ENCODE results near the gene STARD13.

The STARD13 gene

DNA sequence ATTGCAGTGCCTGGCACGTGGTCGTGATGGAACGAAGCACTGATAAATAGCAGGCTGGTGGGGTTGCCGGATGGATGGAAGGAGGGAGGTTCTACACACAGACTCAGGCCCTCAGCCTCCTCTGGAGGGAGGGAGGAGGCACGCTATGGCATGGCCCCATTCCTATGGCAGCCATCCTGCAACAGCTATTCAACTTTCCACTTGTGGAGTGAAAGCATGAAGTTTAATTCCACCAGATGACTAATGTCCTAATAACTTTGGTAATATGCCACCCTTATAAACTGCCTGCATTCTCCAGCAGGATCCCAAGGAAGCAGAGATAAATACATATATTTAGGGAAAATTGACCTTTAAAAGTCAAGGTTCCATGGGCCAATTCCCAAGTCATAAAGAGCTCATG is 176.9 kb downstream of the STARD13 start:
- DNase-seq, result no peak

DNA sequence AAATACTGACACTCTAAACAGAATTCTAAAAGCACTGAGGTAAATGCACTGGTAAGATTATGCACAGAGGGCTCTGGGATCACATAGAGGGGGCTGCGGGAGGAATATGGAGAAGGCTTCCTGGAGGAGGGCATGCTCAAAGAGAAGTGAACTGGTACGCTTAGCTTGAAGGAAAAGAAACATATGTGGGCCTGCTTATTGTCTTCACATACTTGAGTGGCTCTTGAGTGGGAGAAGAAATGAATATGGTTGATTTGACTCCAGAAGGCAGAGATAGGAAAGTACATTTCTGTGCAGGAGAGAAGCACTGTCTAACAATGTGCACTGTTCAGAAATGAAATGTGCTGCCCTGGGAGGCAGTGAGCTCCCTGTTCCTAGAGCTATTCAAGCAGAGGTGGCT is 178.2 kb downstream of the STARD13 start:
- no peak for DNase-seq

DNA sequence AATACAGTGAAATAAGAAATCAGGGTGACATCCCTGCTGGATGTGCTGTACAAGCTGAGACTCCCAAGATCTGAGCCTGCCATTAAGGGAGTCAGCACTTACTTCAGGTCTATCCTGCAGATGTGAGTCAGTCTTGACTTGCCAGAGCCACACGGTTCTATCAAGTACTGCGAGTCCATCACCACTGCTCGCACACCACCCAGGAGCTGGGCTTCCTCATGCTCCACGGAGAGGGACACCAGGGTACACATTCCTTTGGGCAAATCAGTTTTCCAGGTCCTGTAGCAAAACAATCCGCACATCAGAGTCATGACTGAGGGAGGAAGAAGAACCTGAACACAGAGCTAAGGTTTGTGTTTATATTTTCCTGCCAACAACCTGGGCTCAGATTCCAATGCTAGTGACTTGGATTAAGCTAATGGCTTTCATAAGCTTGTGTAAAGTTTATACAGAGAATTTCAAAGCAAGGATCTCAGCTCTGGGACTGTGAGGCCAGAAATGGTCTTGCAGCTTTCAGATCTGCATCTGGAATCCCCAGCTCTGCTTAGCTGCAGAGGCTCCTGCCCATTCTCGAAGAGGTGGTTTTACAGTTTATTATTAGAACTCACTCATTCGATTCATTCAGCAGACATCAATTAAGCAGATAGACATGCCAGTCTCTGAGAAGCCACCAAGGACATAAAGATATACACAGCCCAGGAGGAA is 178.7 kb downstream of the STARD13 start:
- DNase-seq, result no peak

DNA sequence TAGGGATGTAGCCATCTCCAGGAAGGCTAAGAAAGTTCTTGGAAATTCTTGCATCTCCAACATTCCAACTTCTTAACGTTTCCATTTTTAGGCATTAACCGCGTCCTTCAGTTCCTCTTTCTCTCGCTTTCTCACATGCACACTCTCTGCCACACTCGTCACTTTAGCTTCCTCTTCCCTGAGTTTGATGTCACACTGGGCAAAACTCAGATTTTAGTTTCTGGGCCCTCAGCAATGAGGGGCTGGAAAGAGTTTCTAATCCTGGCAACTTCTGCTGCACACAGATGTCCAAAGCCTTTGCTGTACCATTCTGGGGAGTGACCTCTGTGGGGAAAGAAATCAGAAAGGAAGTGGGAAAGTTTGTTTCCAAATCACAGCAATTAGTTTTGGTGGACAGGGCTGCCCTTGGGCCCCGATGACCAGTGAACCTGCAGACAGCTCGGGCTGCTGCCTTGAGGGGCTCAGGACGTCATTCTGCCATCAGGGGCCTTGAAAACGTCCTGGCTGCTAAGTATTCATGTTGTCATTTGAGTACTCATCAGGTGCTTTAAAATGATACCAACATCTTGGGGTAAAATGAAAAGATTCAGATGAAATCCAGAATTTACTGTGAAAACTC is 180.1 kb downstream of the STARD13 start:
- no peak for DNase-seq

DNA sequence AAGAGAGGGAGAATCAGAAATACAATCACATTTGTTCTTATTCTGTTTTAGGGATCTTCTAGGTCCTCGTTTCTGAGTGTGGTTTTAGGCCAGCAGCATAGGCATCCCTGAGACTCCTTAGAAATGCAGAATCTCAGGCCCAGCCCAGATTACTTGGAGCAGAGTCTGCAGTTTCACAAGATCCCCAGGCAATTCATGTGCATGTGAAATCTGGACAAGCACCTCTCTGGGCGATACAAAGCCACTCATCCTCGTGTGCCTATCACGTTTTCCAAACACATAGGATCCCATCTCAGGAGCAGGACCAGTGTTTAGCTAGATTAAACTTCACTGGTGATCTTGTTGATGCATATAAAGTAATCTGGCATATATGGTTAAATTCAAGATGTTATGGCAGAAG is 182.1 kb downstream of the STARD13 start:
- DNase-seq, result no peak

DNA sequence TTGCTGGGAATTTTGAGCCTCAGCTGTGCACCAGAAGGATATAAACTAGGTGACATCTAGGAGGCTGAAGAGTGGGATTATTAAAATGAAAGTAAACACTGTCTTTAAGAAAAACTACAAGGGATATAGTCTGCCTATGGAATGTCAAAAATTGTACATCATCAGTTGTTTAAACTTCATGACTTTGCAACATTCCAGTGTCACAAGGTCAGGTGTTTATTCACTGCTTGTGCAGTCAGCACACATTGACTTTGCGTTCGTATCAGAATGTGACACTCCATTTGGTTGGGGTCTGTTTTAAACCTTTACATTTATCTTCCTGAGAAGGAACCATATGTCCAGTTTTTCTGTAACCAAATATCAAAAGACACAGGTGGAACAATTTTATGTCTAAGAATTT is 183.7 kb downstream of the STARD13 start:
- no peak for DNase-seq

DNA sequence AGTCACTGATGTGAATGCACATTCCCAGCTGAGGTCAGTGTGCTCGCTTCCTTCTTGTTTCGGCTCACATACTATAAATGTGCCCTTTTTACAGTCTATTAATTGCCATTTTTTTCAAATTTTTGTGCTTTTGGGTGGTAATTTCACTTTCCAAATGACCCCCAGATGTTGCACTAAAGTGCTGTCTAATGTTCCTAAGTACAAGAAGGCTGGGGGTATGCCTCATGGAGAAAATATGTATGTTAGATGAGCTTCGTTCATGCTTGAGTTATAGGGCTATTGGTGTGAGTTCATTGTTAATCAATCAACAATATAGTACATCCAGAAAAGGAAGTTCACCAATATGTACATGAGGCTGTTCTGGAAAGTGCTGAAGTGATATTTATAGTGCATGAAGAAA is 184.7 kb downstream of the STARD13 start:
- no peak for DNase-seq

DNA sequence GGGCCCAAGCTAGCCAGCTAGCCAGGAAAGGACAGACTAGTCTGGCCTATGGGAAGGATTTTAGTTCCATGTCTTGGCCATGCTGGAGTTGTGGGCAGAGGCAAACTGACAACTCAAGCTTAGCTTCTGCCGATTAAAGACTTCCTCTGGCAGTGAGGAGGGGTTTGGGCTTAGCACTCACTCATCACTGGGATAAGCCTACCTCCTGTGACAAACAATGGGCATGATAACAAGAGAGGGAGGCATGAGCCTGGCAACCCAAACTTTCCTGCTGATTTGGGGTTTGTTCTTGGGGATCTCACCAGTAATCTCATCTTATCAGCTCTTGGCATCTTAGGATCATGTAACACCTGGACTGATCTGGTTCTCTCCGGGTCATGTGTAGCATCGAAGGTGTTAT is 185.7 kb downstream of the STARD13 start:
- DNase-seq, result no peak

DNA sequence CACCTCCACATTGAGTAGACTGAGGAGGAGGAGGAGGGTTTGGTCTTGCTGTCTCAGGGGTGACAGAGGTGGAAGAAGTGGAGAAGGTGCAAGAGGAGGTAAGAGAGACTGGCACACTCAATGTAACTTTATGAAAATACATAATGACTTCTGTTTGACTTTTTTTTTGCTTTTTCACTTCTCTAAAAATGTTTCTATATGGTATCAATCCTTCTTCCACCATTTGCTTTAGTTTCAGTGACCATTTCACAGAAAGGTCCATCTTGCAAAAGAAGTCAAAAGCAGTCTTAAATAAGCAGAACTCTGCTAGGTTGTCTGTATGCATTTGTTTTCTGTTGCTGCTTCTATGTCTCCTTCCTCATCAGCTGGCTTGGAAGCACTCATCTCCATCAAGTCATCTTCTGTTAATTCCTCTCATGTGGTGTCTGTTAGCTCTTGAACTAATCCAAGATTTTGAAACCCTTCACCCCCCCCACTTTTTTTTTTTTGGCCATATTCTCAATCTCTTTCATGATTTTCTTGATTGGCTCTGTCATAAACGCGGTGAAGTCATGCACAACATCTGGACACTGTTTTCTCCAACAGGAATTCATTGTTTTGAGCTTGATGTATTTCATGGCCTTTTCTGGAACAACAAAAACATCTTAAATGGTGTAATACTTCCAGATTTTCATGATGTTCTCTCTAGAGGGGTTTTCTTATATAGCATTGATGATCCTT is 188.5 kb downstream of the STARD13 start:
- DNase-seq, result no peak

DNA sequence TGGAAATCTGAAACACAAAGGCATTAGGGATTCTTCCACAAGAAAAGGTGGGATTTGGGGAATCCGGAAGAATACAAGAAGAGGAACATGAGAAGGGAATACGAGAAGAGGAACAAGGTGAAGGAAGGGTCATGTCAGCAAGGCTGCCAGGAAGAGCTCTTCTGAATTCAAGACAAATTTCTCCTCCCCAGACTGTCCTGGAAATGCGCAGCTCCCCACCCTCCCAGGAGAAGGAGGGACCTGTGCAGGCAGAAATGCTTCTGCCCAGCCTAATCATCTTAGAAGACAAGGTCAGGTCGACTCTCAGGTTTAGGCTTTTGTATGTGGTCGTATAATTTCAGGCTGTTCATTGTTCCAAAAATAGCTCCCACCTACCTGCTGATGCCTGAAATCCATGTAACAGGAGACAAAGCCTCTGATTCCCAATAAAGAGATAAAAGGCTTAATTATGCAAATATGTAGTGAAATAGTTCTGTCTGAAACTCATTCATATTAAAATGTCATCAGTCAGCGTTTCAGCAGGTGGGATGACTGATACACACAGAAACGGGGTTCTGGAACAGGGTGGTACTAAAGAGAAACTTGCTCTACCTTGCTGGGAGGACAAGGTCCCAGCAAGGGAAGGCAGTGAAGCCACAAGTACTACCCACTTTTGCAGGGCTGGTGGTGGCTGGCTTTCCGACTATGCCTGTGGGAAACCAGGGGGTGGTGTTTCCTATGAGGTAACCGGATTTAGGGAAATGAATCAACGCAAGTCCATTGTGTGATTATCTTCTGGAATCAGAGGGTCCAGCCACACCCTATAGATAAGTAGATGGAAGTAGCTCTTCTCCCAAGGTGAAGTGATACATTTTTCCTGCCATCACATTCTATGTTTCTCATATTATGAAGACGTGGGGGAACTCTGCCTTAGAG is 193.2 kb downstream of the STARD13 start:
- no peak for DNase-seq

DNA sequence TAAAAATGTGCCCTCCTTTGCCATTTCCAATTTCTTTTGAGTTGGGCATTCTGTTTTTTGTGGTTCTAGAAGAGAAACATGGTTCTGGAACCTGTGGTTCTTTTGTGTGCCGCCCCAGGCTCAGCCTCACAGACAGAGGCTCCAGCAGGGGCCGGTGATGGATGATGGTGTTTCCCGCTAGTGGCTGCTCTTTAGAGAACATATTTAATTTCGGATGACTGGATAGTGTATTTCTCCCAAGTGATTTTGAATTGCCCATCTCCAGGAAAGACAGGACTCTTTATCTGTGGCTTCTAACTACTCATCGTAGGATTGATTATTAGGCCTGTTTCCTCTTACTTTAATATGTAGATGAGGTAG is 194.2 kb downstream of the STARD13 start:
- no peak for DNase-seq

DNA sequence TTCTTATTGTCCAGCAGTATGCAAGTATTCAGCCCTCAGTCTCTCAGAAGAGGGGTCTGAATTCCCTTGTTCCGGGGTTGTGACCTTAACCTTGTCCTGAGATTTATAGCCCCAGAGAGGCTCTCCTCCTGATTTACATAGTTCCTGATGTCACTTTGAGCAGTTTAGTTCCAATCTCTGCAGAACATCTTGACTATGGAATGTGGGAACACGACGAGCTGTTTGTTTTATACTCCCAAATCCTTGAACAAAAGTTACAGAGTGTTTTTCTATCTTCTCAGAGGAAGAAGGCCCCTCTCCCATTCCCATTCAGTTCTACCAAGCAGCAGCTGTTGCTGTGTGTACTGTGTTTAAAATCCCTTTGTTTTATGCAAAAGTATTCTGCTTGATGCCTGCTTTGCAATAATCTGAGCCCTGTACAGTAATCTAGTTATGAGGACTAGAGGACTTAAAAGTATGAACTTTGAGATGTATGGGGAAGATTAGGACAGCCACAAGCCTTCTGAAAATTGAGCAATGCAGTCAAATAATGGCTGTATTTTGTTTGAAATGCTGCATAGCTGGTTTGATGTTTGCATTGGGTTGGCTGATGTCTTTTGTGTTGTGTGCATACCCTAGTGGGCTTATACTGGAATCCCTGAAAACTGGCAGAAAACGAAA is 194.7 kb downstream of the STARD13 start:
- no peak for DNase-seq

DNA sequence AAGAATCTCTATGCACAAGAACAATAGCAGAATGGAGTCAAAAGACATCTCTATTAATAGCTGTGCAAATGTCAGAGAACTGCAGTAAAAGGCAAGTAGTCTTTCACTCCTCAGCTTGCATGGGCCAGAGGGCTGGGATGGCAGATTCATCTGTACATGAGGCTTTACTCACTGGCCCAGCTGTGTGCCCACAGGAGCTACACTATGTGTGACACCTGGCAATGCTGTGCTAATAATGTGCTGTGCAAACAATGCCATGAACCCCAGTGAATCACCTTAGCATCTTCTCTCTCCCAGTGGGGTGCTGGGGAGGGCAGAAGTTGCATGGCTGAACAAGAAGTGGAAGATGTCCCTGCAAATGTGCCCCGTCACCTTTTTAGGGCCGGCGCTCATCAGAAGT is 196.2 kb downstream of the STARD13 start:
- DNase-seq, result no peak

DNA sequence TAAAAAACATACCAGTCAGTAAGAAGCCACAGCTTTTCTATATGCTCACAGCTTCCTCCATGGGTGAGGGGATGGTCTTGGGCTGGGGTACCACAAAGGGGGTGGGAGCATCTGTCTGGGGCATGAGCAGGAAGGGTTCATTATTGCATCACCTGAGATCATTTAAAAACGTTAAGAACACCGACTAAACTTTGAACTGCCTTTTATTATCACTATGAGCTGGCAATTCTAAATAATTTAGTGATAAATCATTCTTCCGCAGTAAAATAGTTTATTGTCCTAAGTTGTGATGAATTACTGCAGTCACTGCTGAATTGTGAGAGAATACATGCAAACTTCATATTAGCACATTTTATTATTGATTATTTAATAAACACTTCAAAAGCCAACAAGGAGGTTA is 197.8 kb downstream of the STARD13 start:
- DNase-seq, result no peak

DNA sequence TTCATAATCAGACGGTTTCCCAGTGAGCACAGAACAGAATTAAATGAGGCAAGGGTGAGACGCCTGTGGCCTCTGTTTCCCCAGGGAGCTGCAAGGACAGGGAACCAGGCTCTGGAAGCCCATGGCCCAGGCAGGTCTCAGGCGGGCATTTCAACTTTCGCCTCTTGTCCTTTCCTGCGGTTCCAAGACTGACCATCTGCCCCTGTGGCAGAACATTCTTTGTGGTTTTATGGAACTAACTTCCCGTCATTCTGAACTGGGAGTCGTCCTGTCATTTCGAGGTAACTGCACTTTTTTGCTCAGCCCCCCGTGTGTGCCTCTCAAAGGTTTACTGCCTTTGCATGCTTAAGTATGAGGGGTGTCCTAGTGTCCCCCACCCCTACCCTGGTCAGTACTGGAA is 198.5 kb downstream of the STARD13 start:
- DNase-seq, result no peak

DNA sequence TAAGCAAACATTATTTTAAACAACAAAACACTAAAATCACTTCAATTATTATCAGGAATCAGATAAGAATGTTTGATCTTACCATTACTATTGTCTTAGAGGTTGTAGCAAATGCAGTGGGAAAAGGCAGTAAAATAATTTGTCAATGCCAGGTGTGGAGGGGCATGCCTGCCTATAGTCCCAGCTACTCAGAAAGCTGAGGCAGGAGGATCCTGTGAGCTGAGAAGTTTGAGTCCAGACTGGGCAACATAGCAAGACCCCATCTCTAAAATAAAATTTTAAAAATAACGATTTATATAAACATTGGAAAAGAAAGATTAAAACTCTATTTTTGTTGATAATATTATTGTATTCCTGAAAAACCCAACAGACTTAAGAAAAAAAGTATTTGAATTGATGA is 202.5 kb downstream of the STARD13 start:
- no peak for DNase-seq

DNA sequence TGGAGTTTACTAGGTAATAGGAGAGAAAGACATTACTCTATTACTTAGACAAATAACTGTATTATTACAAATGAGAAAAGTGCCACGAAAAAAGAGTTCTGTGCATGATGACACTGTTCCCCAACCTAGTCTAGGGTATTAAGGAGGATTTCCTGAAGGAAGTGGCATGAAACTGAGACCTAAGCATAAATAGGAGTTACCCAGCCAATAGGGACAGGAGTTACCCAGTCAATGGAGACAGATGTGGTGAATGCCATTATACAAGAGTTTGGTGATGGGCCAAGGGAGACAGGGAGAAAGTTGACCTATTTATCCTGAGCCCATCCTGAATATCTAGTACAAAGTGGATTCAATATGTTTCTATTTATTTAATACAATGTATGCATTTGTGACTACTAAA is 203.9 kb downstream of the STARD13 start:
- no peak for DNase-seq

DNA sequence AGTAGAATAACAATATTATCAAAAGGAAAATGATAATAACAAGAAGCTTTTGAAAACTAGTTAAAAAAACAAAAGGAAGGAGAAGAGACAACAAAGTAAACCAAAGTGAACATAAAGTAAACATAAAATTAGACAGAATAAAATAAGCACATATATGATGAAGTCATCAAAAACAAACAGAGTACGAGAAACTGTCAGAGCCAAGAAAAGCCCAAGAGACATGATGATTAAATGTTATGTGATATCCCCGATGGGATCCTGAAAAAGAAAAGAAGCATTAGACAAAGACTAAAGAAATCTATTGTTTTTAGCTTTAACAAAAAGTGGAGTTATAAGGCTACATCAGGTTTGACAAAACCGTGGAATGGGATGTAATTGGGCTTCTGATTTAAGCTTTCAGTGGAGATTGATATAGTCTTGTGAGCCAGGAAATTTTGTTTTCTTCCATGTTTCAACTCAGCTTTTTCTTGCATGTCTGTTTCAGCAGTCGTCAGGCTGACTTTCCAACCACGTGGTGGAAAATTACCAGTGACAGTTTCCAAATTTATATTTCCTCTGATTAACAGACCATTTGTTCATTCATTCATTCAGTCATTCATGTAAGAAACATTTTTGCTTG is 204.5 kb downstream of the STARD13 start:
- DNase-seq, result no peak

DNA sequence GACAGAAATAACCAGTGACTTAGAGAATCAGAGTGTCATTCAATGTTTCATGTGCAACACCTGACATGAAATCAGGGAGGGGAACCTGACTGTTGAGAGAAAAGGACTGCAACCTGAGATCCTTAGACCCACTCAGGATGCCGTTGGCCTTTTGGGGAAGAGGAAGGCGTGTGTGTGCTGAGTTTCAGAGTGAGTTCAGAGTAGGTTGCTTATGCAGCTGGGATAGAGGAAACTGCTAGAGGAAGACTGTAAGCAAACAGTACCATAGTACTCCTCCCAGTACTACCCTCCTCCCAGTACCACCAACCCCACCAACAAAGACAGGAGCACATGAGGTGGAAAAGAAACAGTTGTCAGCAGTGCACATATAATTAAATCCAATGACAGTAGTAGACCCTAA is 205.6 kb downstream of the STARD13 start:
- DNase-seq, result no peak

DNA sequence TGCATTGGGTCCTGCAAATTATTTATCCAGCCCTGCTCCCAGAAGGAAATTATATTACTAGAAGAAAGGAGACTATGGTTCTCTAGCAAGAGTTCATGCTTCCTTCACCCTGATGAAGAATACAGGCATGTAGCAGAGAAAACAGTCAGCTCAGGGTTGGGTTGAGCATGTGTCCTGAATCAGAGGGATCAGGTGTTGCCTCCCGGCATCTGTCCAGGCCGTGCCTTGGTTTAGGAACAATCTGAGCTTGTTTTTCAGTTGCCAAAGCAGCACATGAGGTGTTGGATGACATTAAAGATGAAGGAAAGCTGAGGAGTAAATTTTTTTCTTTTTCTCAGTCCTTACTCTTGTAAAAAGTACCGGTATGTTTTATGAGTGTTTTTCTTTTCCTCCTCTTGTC is 207.3 kb downstream of the STARD13 start:
- DNase-seq, result no peak

DNA sequence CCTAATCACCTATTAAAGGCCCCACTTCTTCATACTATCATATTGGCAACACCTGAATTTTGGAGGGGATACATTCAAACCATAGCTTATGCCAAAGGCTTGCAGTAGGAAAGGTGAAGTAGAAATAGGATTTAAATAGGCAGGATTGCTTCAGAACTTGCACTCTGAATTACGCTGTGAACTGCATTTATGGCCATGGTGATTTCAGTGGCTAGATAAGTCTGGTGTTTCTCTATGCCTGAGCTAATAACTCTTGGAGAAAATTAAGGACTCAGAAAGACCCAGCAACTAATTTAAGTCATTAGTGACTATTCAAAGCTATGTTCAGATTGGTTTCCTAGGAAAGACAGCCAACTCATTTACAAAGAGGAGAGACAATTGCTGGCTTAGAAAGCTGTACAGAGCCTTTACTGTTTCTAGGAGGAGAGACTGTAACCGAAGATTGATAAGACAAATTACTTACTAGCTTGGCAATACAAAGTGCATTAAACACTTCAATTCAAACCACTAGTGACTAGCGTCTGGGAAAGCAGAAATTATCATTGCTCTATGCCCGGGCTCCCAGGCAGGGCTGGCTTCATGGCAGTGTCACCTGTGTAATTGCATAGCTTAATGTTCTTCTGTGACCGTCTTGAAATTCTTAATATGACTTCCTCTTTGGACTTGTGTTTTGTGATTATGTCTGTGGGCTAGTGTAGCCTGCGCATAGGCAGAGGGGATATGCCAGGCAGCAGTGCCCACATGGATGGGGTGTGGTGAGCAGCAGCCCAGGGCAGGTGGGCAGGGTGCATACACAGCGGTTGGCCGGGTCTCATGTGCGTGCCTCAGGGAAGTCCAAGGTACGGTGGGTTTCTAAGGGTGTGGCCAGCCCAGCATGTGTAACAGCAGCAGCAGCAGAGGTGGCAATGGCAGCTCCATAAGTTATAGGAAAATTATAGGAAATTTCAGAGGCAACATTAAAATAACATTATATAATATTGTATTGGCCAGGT is 209.3 kb downstream of the STARD13 start:
- DNase-seq, result no peak
